AG09309 (cell line): ENCODE data around the gene ALDH4A1.
A peak's percentile ranks its signal among the peaks of the same experiment; 100 is the strongest.
"Not testable (repeated sequence)": the region's sequence is repeated elsewhere in the genome, so short reads cannot be mapped to it uniquely, and the experiment has no call there.

Experiments used
- DNase-seq: peaks from one replicate; pipeline ENCODE4 v3.0.0-alpha.2; 2010; ENCODE audit warnings: low read depth
- H3K4me3 ChIP-seq: 2 replicates; pipeline ENCODE4 v1.5.1; 2011; ENCODE audit warnings: mild to moderate bottlenecking, low read depth, low read length, moderate library complexity; ENCODE audit not compliant: control insufficient read depth
- TF ChIP-seq, protein P1 (sequence below): IDR thresholded peaks from 2 replicates; pipeline ENCODE4 v1.5.1; 2011; ENCODE audit warnings: mild to moderate bottlenecking, low read depth, low read length, inconsistent platforms; ENCODE audit not compliant: insufficient read depth, control insufficient read depth; ENCODE audit errors: missing control alignments

ALDH4A1 gene

DNA sequence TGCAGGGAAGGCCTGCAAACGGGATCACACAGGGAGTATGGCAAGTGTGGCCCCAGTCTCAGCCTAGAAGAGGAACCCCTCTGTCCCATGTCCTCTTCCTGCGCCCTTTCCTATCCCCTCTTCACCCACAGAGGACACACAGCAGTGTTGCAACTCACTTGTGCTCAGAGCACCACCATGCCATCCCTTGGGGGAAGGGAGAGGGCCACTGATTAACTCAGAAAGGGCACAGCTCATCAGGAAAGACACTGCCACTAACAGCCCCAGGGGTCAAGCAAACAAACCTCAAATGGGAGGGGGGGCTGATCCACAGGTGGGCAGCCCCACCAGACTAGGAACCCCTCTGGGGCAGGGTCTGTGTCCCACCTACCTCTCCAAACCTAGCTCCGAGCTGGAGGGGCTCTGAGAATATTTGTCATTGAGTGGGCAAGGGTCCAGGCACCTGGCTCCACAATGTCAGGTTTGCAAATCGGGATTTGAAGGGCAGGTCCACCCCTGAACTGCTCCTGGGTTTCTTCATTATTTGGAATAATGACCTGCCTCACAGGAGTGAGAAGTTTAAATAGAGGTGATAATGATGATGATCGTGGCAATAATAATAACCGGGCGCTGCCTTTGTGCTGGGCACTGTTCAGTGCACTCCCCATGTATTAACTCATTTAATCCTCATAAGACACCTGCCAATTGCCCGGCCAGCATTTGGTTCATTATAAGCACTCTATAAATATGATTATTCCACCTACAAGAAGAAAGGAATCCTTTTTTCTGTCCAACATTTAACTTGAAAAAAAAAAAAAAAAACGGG is 1.0 kb downstream of the ALDH4A1 start:
- peak overlapping the region; percentile 94 for H3K4me3 ChIP-seq
- DNase-seq: no peak
- TF ChIP-seq, protein P1, sequence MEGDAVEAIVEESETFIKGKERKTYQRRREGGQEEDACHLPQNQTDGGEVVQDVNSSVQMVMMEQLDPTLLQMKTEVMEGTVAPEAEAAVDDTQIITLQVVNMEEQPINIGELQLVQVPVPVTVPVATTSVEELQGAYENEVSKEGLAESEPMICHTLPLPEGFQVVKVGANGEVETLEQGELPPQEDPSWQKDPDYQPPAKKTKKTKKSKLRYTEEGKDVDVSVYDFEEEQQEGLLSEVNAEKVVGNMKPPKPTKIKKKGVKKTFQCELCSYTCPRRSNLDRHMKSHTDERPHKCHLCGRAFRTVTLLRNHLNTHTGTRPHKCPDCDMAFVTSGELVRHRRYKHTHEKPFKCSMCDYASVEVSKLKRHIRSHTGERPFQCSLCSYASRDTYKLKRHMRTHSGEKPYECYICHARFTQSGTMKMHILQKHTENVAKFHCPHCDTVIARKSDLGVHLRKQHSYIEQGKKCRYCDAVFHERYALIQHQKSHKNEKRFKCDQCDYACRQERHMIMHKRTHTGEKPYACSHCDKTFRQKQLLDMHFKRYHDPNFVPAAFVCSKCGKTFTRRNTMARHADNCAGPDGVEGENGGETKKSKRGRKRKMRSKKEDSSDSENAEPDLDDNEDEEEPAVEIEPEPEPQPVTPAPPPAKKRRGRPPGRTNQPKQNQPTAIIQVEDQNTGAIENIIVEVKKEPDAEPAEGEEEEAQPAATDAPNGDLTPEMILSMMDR: no peak

DNA sequence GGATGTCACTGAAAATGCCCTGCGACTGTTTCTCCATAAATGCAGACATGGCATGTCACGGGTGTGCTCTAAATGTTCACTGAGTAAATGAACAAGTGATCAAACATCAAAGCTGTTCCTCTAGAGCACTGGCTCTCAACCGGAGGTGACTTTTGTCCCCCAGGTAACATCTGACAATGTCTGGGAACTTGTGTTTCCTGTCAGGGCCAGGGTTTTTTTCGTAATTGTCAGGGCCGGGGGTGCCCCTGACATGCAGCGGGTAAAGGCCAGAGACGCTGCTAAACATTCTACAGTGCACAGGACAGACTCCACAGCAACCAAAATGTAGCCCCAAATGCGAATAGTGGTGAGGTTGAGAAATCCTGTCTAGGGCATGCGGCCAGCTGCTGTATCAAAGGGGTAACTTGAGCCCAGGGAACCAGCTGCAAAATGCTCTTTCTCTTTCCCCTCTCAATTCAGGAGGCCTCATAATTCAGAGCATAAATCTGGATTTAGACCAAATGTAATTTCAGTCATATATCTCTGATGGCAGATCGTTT is 2.0 kb downstream of the ALDH4A1 start:
- DNase-seq: no peak
- TF ChIP-seq, protein P1: no peak
- H3K4me3 ChIP-seq: no peak overlapping the region

DNA sequence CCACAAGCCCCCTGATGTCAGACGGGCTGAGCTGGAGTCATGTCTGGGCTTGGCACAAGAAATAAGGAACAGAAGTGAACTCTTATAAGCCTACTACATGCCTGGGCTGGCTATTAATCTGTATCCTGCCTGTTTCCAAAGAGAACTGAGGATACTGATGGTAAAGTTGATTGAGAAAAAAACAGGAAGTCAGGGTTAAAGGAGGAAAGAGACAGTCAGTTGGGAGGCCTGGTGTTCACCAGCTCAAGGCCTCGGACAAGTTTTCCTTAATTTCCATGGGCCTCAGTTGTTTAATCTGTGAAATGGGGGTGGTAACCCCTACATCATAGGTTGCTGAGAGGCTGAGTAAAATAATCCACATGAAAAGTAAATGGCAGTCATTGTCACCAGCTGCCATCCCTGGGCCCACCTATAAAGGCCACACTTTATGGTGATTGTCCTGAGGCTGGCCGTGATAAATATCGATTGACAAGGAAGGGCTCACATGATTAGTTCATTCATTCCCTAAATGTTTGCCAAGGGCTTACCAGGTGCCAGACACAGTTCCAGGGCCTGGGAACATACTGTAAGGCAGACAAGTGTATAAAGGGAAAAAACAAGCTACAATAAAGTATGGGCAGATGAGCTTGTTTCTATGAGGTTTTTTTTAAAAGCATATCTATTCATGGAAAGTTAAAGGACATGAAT is 2.8 kb downstream of the ALDH4A1 start:
- no peak for DNase-seq
- no peak overlapping the region for H3K4me3 ChIP-seq
- TF ChIP-seq, protein P1: no peak

DNA sequence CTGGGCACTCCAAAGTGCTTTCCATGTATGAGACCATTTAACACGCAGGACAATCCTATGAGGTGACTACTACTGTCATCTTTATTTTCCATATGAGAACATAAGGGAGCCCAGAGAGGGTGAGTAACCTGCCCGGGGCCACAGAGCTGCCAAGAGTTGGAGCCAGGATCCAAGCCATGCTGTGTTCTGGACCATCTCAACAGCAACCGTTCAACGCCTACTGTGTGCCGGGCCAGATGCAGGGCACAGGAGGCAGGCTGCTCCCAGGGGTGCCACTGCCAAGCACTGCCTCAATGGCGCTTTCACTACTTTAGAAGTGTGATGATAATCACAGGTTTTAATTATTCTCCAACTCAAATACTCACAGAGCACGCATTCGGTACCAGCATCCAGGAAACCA is 3.8 kb downstream of the ALDH4A1 start:
- H3K4me3 ChIP-seq: no peak overlapping the region
- DNase-seq: no peak
- TF ChIP-seq, protein P1: no peak

DNA sequence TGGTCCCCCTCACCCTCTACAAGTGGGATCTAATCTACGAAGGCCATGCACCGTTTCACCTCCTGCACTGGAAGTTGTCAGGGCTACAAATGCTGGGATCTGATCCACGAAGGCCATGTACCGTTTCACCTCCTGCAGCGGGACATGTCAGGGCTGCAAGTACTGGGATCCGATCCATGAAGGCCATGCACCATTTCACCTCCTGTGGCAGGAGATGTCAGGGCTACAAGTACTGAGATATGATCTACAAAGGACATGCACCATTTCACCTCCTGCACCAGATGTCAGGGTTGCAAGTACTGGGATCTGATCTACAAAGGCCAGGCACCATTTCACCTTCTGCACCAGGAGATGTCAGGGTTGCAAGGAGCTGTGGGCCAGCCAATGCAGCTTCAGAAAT is 7.0 kb downstream of the ALDH4A1 start:
- no peak overlapping the region for H3K4me3 ChIP-seq
- no peak for DNase-seq
- TF ChIP-seq, protein P1: no peak

DNA sequence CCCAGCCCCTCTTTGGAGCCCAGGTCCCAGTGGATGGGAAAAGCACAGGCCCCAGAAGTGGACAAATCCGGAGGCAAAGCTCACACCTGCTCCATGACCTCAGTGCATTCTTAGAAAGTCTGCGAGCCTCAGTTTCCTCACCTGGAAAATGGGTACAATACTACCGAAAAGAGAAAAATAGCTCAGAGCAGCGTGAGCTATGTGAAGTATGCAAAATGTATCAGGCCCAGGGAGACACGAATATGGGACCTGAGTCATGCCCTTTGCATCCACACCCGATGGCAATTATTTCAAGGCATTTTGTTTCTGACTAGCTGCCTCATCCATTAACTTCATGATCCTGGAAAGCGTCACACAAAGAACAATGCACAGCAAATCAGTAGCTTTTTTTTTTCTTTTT is 9.2 kb downstream of the ALDH4A1 start:
- no peak for DNase-seq
- H3K4me3 ChIP-seq: no peak overlapping the region
- TF ChIP-seq, protein P1: no peak

DNA sequence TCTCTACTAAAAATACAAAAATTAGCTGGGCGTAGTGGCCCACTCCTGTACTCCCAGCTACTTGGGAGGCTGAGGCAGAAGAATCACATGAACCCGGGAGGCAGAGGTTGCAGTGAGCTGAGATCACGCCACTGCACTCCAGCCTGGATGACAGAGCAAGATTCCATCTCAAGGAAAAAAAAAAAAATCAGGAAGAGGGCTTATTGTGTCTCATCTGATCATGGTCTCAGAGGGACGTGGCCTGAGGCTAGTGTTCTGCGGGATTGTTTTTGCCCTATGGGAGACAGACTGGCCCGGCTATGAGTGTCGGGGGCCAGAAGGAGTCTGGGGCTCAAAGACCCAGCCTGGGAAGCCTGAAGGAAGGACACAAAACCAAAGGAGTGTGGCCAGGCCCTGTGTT is 10.5 kb downstream of the ALDH4A1 start:
- H3K4me3 ChIP-seq, DNase-seq: not testable (repeated sequence)
